Measurements from ENCODE around the gene DNAJB1.
A peak's percentile ranks its signal among the peaks of the same experiment; 100 is the strongest.
"Not testable (repeated sequence)": the region's sequence is repeated elsewhere in the genome, so short reads cannot be mapped to it uniquely, and the experiment has no call there.

The DNAJB1 gene

GRCh38 chr19:14519860-14520407 is 1.7 kb upstream of the DNAJB1 start:
- DNase-seq = no peak

- no peak for DNase-seq
Observed at GRCh38 chr19:14519245-14519859, 1.2 kb upstream of the DNAJB1 start.

GRCh38 chr19:14517446-14517839 is 754 bp downstream of the DNAJB1 start:
- no peak for DNase-seq

GRCh38 chr19:14516746-14517438 is 1.3 kb downstream of the DNAJB1 start:
- DNase-seq = no peak

GRCh38 chr19:14516048-14516534 is 2.1 kb downstream of the DNAJB1 start:
- DNase-seq = no peak

- DNase-seq = no peak
Observed at GRCh38 chr19:14515501-14516047, 2.6 kb downstream of the DNAJB1 start.

- DNase-seq = no peak
Observed at GRCh38 chr19:14514215-14514863, 3.9 kb downstream of the DNAJB1 start.

- no peak for DNase-seq
Observed at GRCh38 chr19:14512406-14512961, 5.7 kb downstream of the DNAJB1 start.

- no peak for DNase-seq
Observed at GRCh38 chr19:14511229-14511593, 7.0 kb downstream of the DNAJB1 start.

- no peak for DNase-seq
Observed at GRCh38 chr19:14510311-14511228, 7.6 kb downstream of the DNAJB1 start.

- no peak for DNase-seq
Observed at GRCh38 chr19:14507704-14508542, 10.3 kb downstream of the DNAJB1 start.

GRCh38 chr19:14505488-14506239 is 12.5 kb downstream of the DNAJB1 start:
- DNase-seq = peak; percentile 68

GRCh38 chr19:14504575-14504974 is 13.6 kb downstream of the DNAJB1 start:
- DNase-seq = not testable (repeated sequence)

GRCh38 chr19:14503285-14503684 is 14.9 kb downstream of the DNAJB1 start:
- DNase-seq = no peak

GRCh38 chr19:14502334-14503092 is 15.7 kb downstream of the DNAJB1 start:
- DNase-seq = no peak

- DNase-seq = no peak
Observed at GRCh38 chr19:14497228-14497921, 20.8 kb downstream of the DNAJB1 start.

- no peak for DNase-seq
Observed at GRCh38 chr19:14496834-14497227, 21.4 kb downstream of the DNAJB1 start.

- DNase-seq = peak; percentile 94
Observed at GRCh38 chr19:14496029-14496833, 22.0 kb downstream of the DNAJB1 start, which contains the start of gene GIPC1. GIPC1 (minus strand) TSS chr19:14496127; CDS start chr19:14482976, 13,151 bp downstream.

Measured in 8988T (cell line).